Suprapubic skin (tissue), 4 donors: Measurements from ENCODE around the gene SEC14L1. TPM values are rescaled to one million over a fixed set of nuclear protein-coding genes. Genes with fewer than 3 reads are reported as not detected.

ENCODE experiments used
- DNase-seq, 2 donors: peaks; one replicate each; pipeline ENCODE4 v3.0.0-alpha.2; 2019; ENCODE audit warnings: low spot score in 2 of 2
- H3K27ac ChIP-seq: fragments of 200-600 bp; sonication (generic); one replicate; pipeline ENCODE4 v1.5.1; 2019
- H3K27me3 ChIP-seq: fragments of 200-600 bp; sonication (generic); one replicate; pipeline ENCODE4 v1.5.1; 2019
- H3K36me3 ChIP-seq: fragments of 200-600 bp; sonication (generic); one replicate; pipeline ENCODE4 v1.5.1; 2019
- H3K4me1 ChIP-seq: fragments of 200-600 bp; sonication (generic); one replicate; pipeline ENCODE4 v1.5.1; 2019
- H3K4me3 ChIP-seq: fragments of 200-600 bp; sonication (generic); one replicate; pipeline ENCODE4 v1.5.1; 2019; ENCODE audit warnings: mild to moderate bottlenecking
- H3K9me3 ChIP-seq: fragments of 200-600 bp; sonication (generic); one replicate; pipeline ENCODE4 v1.5.1; 2019
- CTCF ChIP-seq, 2 donors: fragments of 200-600 bp in 1 of 2; fragments of 450-650 bp in 1 of 2; sonication (generic) in 1 of 2; IDR thresholded peaks; one replicate each; pipeline ENCODE4 v1.5.1; 2016 to 2019; ENCODE audit warnings: antibody characterized with exemption in 2 of 2, mild to moderate bottlenecking in 1 of 2, moderate library complexity in 1 of 2
- EP300 ChIP-seq: sonication (generic); formaldehyde crosslinking; IDR thresholded peaks from one replicate; pipeline ENCODE4 v1.6.1; 2017; ENCODE audit warnings: antibody characterized with exemption
- POLR2A ChIP-seq, 2 donors: fragments of 450-650 bp; IDR thresholded peaks; one replicate each; pipeline ENCODE4 v1.6.1; 2017; ENCODE audit warnings: antibody characterized with exemption in 2 of 2, mild to moderate bottlenecking in 2 of 2, moderate library complexity in 2 of 2
- POLR2AphosphoS5 ChIP-seq, 3 donors: sonication (generic); formaldehyde crosslinking; IDR thresholded peaks; one replicate each; pipeline ENCODE4 v1.6.1; 2017; ENCODE audit warnings: antibody characterized with exemption in 3 of 3
- WGBS: methylation state at CpG from one replicate; pipeline ENCODE4 v1.1.5; 2018; 5-methylcytosine and 5-hydroxymethylcytosine counted together
- total RNA-seq, 4 donors: library from RNA; depleted of rRNA; stranded (reverse); fragments of >200 nt; gene quantifications; one replicate each; pipeline ENCODE4 v1.1.0, GENCODE V29; 2016

The SEC14L1 gene
- total RNA-seq, 4 donors from 2014 or later, result 35.5 to 87.3 (median 51.6) TPM

- no peak for TF ChIP-seq POLR2AphosphoS5 (IDR thresholded peaks at IDR 0.05)
- TF ChIP-seq EP300, result no peak
- TF ChIP-seq POLR2A (IDR thresholded peaks at IDR 0.05), result no peak
- TF ChIP-seq CTCF (IDR thresholded peaks at IDR 0.05), result no peak
- 67% methylated on average over 5 of the region's 5 CpGs for WGBS
- DNase-seq, result no peak
- no peaks in the 10 kb centered on the region for H3K36me3 ChIP-seq
- H3K9me3 ChIP-seq, result no peaks in the 10 kb centered on the region
- H3K27me3 ChIP-seq, result no peaks in the 10 kb centered on the region
- H3K4me1 ChIP-seq, result peaks cover 36% of the 10 kb centered on the region
- no peak overlapping the region for H3K4me3 ChIP-seq
- H3K27ac ChIP-seq, result peak overlapping the region; percentile 51
These were observed 28.9 kb upstream of the SEC14L1 start for GRCh38 chr17:77111934-77112296.

GRCh38 chr17:77115510-77115909, 25.3 kb upstream of the SEC14L1 start:
- Histone ChIP-seq H3K4me3 (no peak overlapping the region), H3K27me3 (no peaks in the 10 kb centered on the region), H3K36me3 (no peaks in the 10 kb centered on the region), H3K9me3 (no peaks in the 10 kb centered on the region), H3K27ac (no peak overlapping the region), H3K4me1 (peaks cover 33% of the 10 kb centered on the region)
- 83% methylated on average over 2 of the region's 2 CpGs for WGBS
- DNase-seq, result no peak
- TF ChIP-seq POLR2AphosphoS5 (IDR thresholded peaks at IDR 0.05), result no peak
- no peak for TF ChIP-seq EP300
- TF ChIP-seq CTCF (IDR thresholded peaks at IDR 0.05), result no peak
- no peak for TF ChIP-seq POLR2A (IDR thresholded peaks at IDR 0.05)

- Histone ChIP-seq H3K36me3 (no peaks in the 10 kb centered on the region), H3K27ac (no peak overlapping the region), H3K27me3 (no peaks in the 10 kb centered on the region), H3K9me3 (no peaks in the 10 kb centered on the region), H3K4me3 (no peak overlapping the region), H3K4me1 (peaks cover 30% of the 10 kb centered on the region)
- no peak for DNase-seq
- WGBS, result 91% methylated on average over 5 of the region's 5 CpGs
- TF ChIP-seq POLR2A (IDR thresholded peaks at IDR 0.05) (no peak), POLR2AphosphoS5 (IDR thresholded peaks at IDR 0.05) (no peak), EP300 (no peak), CTCF (IDR thresholded peaks at IDR 0.05) (no peak)
These were observed 24.8 kb upstream of the SEC14L1 start for GRCh38 chr17:77115947-77116346.

- TF ChIP-seq POLR2A (IDR thresholded peaks at IDR 0.05), result no peak
- TF ChIP-seq CTCF (IDR thresholded peaks at IDR 0.05), result no peak
- no peak for TF ChIP-seq EP300
- no peak for TF ChIP-seq POLR2AphosphoS5 (IDR thresholded peaks at IDR 0.05)
- Histone ChIP-seq H3K9me3 (no peaks in the 10 kb centered on the region), H3K27ac (no peak overlapping the region), H3K4me1 (peaks cover 31% of the 10 kb centered on the region), H3K27me3 (no peaks in the 10 kb centered on the region), H3K4me3 (no peak overlapping the region), H3K36me3 (no peaks in the 10 kb centered on the region)
- no peak for DNase-seq
- WGBS, result 74% methylated on average over 3 of the region's 3 CpGs
These were observed 24.4 kb upstream of the SEC14L1 start for GRCh38 chr17:77116371-77116860.

GRCh38 chr17:77117415-77117814, 23.4 kb upstream of the SEC14L1 start:
- Histone ChIP-seq H3K27ac (no peak overlapping the region), H3K27me3 (no peaks in the 10 kb centered on the region), H3K4me1 (peaks cover 31% of the 10 kb centered on the region), H3K4me3 (no peak overlapping the region), H3K9me3 (no peaks in the 10 kb centered on the region), H3K36me3 (no peaks in the 10 kb centered on the region)
- DNase-seq, result no peak
- WGBS, result 68% methylated on average over 4 of the region's 4 CpGs
- no peak for TF ChIP-seq POLR2A (IDR thresholded peaks at IDR 0.05)
- no peak for TF ChIP-seq POLR2AphosphoS5 (IDR thresholded peaks at IDR 0.05)
- TF ChIP-seq CTCF (IDR thresholded peaks at IDR 0.05), result no peak
- TF ChIP-seq EP300, result no peak
